Measurements from ENCODE around the gene LRRC4B. TPM values are rescaled to one million over a fixed set of nuclear protein-coding genes. Genes with fewer than 3 reads are reported as not detected.
"Not testable (repeated sequence)": the region's sequence is repeated elsewhere in the genome, so short reads cannot be mapped to it uniquely, and the experiment has no call there.

The LRRC4B gene
- polyA plus RNA-seq, 1 of the 3 experiments (the other 2 are of a cell fraction): 6.9 TPM

DNA sequence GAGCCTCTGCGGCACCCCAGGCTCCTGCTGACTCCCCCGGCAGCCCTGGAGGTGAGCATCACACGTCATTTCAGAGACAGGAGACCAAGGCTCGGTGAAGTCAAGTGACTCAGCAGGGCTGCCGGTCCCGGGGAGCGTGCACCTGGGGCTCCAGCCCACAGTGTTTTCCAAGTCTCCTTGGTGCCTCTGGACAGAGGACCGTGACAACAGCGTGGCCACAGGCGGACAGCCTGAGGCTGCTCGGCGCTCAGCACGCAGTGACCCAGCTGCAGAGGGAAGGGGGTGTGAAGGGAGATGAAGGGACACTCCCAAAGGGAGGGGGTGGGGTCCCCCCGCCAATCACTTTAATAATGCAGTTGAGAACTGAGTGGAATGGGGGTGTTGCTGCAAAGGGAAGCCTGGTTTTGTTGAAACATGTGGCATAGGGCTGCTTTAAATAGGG lies 37.0 kb downstream of the LRRC4B start:
- POLR2A ChIA-PET: no interaction called here

DNA sequence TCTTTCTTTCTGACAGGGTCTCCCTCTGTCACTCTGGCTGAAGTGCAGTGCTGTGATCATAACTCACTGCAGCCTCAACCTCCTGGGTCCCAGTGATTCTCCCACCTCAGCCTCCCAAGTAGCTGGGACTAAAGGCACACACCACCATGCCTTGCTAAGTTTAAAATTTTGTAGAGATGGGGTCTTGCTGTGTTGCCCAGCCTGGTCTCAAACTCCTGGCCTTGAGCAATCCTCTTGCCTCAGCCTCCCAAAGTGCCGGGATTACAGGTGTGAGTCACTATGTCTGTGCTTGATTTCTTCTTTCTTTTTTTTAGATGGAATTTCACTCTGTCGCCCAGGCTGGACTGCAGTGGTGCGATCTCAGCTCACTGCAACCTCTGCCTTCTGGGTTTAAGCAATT lies 40.2 kb downstream of the LRRC4B start:
- CTCF ChIA-PET: interaction anchor here (1.3 to 3.2 kb wide), 3 partner anchors 9 to 29 kb away, joined by 4 to 36 read pairs (median 15); no protein-coding TSS in a partner anchor

More for the DNA sequence above, 37.0 kb downstream of the LRRC4B start:
- Histone ChIP-seq H3K4me3 (ENCODE audit: low read depth in 2 of 2, low read length in 1 of 2) (no peak overlapping the region), H3F3A (replicated peaks; ENCODE audit: insufficient read depth) (no peaks in the 10 kb centered on the region), H4K20me1 (ENCODE audit: insufficient read depth) (no peaks in the 10 kb centered on the region), H3K27me3 (ENCODE audit: insufficient read depth) (no peaks in the 10 kb centered on the region), H3K4me1 (ENCODE audit: control insufficient read depth in 1 of 2, insufficient read depth in 2 of 2, low read depth in 1 of 2, low read length in 1 of 2) (peaks cover 0 to 3% of the 10 kb centered on the region in 2 experiments; a peak in 1 of 4 replicates), H3K36me3 (replicated peaks in 1 of 2; ENCODE audit: control insufficient read depth in 1 of 2, insufficient read depth in 2 of 2, low read length in 1 of 2) (peaks cover 0 to 13% of the 10 kb centered on the region in 2 experiments), H3K27ac (ENCODE audit: low read depth in 2 of 2, low read length in 1 of 2) (no peak overlapping the region), H3K4me2 (no peak overlapping the region), H3K9me2 (no peaks in the 10 kb centered on the region), H3K79me2 (ENCODE audit: insufficient read depth) (no peaks in the 10 kb centered on the region), H2AFZ (ENCODE audit: low read depth) (no peak overlapping the region), H3K9me3 (no peaks in the 10 kb centered on the region; the same call in 1 of the 2 replicates), H3K9ac (no peak overlapping the region)
- 68% methylated on average over 10 of the region's 14 CpGs for WGBS (ENCODE audit: low lambda C conversion rate)
- TF ChIP-seq, protein P1, sequence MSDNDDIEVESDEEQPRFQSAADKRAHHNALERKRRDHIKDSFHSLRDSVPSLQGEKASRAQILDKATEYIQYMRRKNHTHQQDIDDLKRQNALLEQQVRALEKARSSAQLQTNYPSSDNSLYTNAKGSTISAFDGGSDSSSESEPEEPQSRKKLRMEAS (IDR thresholded peaks at IDR 0.05; ENCODE audit: low read depth): no peak
- TF ChIP-seq ELF1 (IDR thresholded peaks at IDR 0.05) (no peak), EP300 (IDR thresholded peaks at IDR 0.05; ENCODE audit: borderline replicate concordance in 1 of 2, low read depth in 1 of 2, low read length in 1 of 2) (no peak), JUND (IDR thresholded peaks at IDR 0.05) (no peak), RAD21 (IDR thresholded peaks at IDR 0.05; ENCODE audit: low read length) (no peak), EZH2phosphoT487 (IDR thresholded peaks at IDR 0.05; ENCODE audit: borderline replicate concordance, low read depth) (no peak), YY1 (IDR thresholded peaks at IDR 0.05; ENCODE audit: low read depth) (no peak), MXI1 (IDR thresholded peaks at IDR 0.05; ENCODE audit: low read depth, low read length) (no peak), FOXJ3 (CRISPR knock-in tag; IDR thresholded peaks at IDR 0.05) (no peak)
- no peak for DNase-seq
- CTCF ChIA-PET: no interaction called here

DNA sequence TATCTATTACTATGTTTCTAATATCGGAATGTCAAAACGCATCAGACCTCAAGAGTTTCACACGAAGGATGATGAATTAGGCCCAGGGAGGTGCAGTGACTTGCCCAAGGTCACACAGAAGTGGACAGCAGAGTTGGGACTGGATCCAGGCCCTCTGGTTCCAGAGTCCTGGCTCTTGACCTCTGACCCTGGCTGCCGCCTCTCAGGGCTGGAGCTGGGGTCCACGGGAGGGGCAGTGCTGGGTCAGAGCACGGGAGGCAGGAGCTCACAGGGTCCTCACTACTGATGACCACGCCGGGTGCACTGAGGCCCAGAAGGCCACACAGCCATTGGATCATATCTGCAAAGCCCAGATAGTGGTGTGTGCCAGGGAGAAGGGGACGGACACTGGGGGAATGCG lies 45.4 kb downstream of the LRRC4B start:
- Histone ChIP-seq H3K9ac (no peak overlapping the region), H3K27ac (ENCODE audit: low read depth in 2 of 2, low read length in 1 of 2) (no peak overlapping the region), H3K4me2 (no peak overlapping the region), H4K20me1 (ENCODE audit: insufficient read depth) (no peaks in the 10 kb centered on the region), H2AFZ (ENCODE audit: low read depth) (no peak overlapping the region), H3K27me3 (ENCODE audit: insufficient read depth) (no peaks in the 10 kb centered on the region), H3K4me3 (ENCODE audit: low read depth in 2 of 2, low read length in 1 of 2) (no peak overlapping the region), H3K36me3 (replicated peaks in 1 of 2; ENCODE audit: control insufficient read depth in 1 of 2, insufficient read depth in 2 of 2, low read length in 1 of 2) (no peaks in the 10 kb centered on the region), H3K4me1 (ENCODE audit: control insufficient read depth in 1 of 2, insufficient read depth in 2 of 2, low read depth in 1 of 2, low read length in 1 of 2) (no peaks in the 10 kb centered on the region), H3K9me3 (no peaks in the 10 kb centered on the region), H3K79me2 (ENCODE audit: insufficient read depth) (no peaks in the 10 kb centered on the region), H3F3A (replicated peaks; ENCODE audit: insufficient read depth) (no peaks in the 10 kb centered on the region), H3K9me2 (no peaks in the 10 kb centered on the region)
- ChIA-PET CTCF (interaction anchor here (0.9 to 4.2 kb wide), 4 partner anchors 10 to 33 kb away, joined by 4 to 38 read pairs (median 11); no protein-coding TSS in a partner anchor), POLR2A (no interaction called here)
- no peak for DNase-seq
- WGBS (ENCODE audit: low lambda C conversion rate): 84% methylated on average over 10 of the region's 10 CpGs
- TF ChIP-seq NRF1 (IDR thresholded peaks at IDR 0.05; ENCODE audit: low read depth, low read length) (no peak), TAF1 (IDR thresholded peaks at IDR 0.05; ENCODE audit: borderline replicate concordance, low read depth, low read length) (no peak), TCF12 (IDR thresholded peaks at IDR 0.05) (no peak), YY1 (IDR thresholded peaks at IDR 0.05; ENCODE audit: low read depth) (no peak), RAD21 (IDR thresholded peaks at IDR 0.05; ENCODE audit: low read length) (no peak), EZH2phosphoT487 (IDR thresholded peaks at IDR 0.05; ENCODE audit: borderline replicate concordance, low read depth) (no peak), FOXJ3 (CRISPR knock-in tag; IDR thresholded peaks at IDR 0.05) (no peak)
- TF ChIP-seq, protein P2, sequence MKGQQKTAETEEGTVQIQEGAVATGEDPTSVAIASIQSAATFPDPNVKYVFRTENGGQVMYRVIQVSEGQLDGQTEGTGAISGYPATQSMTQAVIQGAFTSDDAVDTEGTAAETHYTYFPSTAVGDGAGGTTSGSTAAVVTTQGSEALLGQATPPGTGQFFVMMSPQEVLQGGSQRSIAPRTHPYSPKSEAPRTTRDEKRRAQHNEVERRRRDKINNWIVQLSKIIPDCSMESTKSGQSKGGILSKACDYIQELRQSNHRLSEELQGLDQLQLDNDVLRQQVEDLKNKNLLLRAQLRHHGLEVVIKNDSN (IDR thresholded peaks at IDR 0.05; ENCODE audit: borderline replicate concordance, low read depth): no peak
- TF ChIP-seq, protein P3, sequence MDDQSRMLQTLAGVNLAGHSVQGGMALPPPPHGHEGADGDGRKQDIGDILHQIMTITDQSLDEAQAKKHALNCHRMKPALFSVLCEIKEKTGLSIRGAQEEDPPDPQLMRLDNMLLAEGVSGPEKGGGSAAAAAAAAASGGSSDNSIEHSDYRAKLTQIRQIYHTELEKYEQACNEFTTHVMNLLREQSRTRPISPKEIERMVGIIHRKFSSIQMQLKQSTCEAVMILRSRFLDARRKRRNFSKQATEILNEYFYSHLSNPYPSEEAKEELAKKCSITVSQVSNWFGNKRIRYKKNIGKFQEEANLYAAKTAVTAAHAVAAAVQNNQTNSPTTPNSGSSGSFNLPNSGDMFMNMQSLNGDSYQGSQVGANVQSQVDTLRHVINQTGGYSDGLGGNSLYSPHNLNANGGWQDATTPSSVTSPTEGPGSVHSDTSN (IDR thresholded peaks at IDR 0.05): no peak
- TF ChIP-seq, protein P4, sequence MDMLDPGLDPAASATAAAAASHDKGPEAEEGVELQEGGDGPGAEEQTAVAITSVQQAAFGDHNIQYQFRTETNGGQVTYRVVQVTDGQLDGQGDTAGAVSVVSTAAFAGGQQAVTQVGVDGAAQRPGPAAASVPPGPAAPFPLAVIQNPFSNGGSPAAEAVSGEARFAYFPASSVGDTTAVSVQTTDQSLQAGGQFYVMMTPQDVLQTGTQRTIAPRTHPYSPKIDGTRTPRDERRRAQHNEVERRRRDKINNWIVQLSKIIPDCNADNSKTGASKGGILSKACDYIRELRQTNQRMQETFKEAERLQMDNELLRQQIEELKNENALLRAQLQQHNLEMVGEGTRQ (IDR thresholded peaks at IDR 0.05; ENCODE audit: borderline replicate concordance, low read depth, low read length): no peak

More for the DNA sequence above, 40.2 kb downstream of the LRRC4B start:
- H4K20me1 ChIP-seq (ENCODE audit: insufficient read depth); H3K4me2 ChIP-seq; DNase-seq; H3K36me3 ChIP-seq (replicated peaks in 1 of 2; ENCODE audit: control insufficient read depth in 1 of 2, insufficient read depth in 2 of 2, low read length in 1 of 2); H3K79me2 ChIP-seq (ENCODE audit: insufficient read depth); H3K9ac ChIP-seq; H3K27me3 ChIP-seq (ENCODE audit: insufficient read depth); H3F3A ChIP-seq (replicated peaks; ENCODE audit: insufficient read depth); H3K9me3 ChIP-seq; H3K9me2 ChIP-seq; H2AFZ ChIP-seq (ENCODE audit: low read depth); H3K4me1 ChIP-seq (ENCODE audit: control insufficient read depth in 1 of 2, insufficient read depth in 2 of 2, low read depth in 1 of 2, low read length in 1 of 2); POLR2A ChIA-PET; H3K4me3 ChIP-seq (ENCODE audit: low read depth in 2 of 2, low read length in 1 of 2); H3K27ac ChIP-seq (ENCODE audit: low read depth in 2 of 2, low read length in 1 of 2): not testable (repeated sequence)
- WGBS (ENCODE audit: low lambda C conversion rate): 73% methylated on average over 3 of the region's 3 CpGs

All from SK-N-SH (cell line).